Effector CD4-positive, alpha-beta T cell (primary cell): ENCODE data around the gene TMEM266.

Experiments used
- DNase-seq: peaks from one replicate; pipeline ENCODE4 v3.0.0-alpha.2; 2020

TMEM266 gene

GRCh38 chr15:76070921-76071635 is 11.3 kb downstream of the TMEM266 start:
- DNase-seq = no peak

GRCh38 chr15:76071806-76072205 is 12.0 kb downstream of the TMEM266 start:
- DNase-seq = no peak

- DNase-seq = no peak
These were observed 13.8 kb downstream of the TMEM266 start for GRCh38 chr15:76073554-76073953.

GRCh38 chr15:76075046-76075445 is 15.3 kb downstream of the TMEM266 start:
- no peak for DNase-seq

- no peak for DNase-seq
These were observed 18.6 kb downstream of the TMEM266 start for GRCh38 chr15:76078285-76078877.

GRCh38 chr15:76084256-76084655 is 24.5 kb downstream of the TMEM266 start:
- DNase-seq = no peak

- no peak for DNase-seq
These were observed 38.9 kb downstream of the TMEM266 start for GRCh38 chr15:76098685-76099084.

- no peak for DNase-seq
These were observed 39.6 kb downstream of the TMEM266 start for GRCh38 chr15:76099388-76099787.

GRCh38 chr15:76100361-76100760 is 40.6 kb downstream of the TMEM266 start:
- no peak for DNase-seq

GRCh38 chr15:76101655-76102054 is 41.9 kb downstream of the TMEM266 start:
- DNase-seq = no peak

GRCh38 chr15:76105391-76105790 is 45.6 kb downstream of the TMEM266 start:
- no peak for DNase-seq

- no peak for DNase-seq
These were observed 46.1 kb downstream of the TMEM266 start for GRCh38 chr15:76105911-76106310.

- DNase-seq = no peak
These were observed 47.4 kb downstream of the TMEM266 start for GRCh38 chr15:76107169-76107568.

GRCh38 chr15:76108021-76108723 is 48.4 kb downstream of the TMEM266 start:
- DNase-seq = no peak

GRCh38 chr15:76109046-76109445 is 49.3 kb downstream of the TMEM266 start:
- no peak for DNase-seq

GRCh38 chr15:76114561-76114960 is 54.8 kb downstream of the TMEM266 start:
- DNase-seq = no peak

- DNase-seq = no peak
These were observed 56.5 kb downstream of the TMEM266 start for GRCh38 chr15:76116138-76116885.

GRCh38 chr15:76117181-76117580 is 57.4 kb downstream of the TMEM266 start:
- no peak for DNase-seq

- DNase-seq = no peak
These were observed 59.0 kb downstream of the TMEM266 start for GRCh38 chr15:76118767-76119166.

GRCh38 chr15:76123031-76123430 is 63.2 kb downstream of the TMEM266 start:
- no peak for DNase-seq

GRCh38 chr15:76127169-76127568 is 67.4 kb downstream of the TMEM266 start:
- no peak for DNase-seq

GRCh38 chr15:76127880-76128279 is 68.1 kb downstream of the TMEM266 start:
- no peak for DNase-seq

- no peak for DNase-seq
These were observed 74.8 kb downstream of the TMEM266 start for GRCh38 chr15:76134537-76134936.
